Omental fat pad (tissue), 4 donors: ENCODE data around the gene FBXL15. TPM values are rescaled to one million over a fixed set of nuclear protein-coding genes. Genes with fewer than 3 reads are reported as not detected.

ENCODE experiments used
- ATAC-seq: fragments of 150-250 bp; one replicate; pipeline ENCODE4 v1.9.1; 2016; ENCODE audit warnings: mild to moderate bottlenecking, moderate library complexity; ENCODE audit not compliant: low FRiP score
- DNase-seq: peaks from one replicate; pipeline ENCODE4 v3.0.0-alpha.2; 2019; ENCODE audit warnings: low spot score
- CTCF ChIP-seq, 3 donors: fragments of 450-650 bp; IDR thresholded peaks; one replicate each; pipeline ENCODE4 v1.5.1; 2016 to 2017; ENCODE audit warnings: antibody characterized with exemption in 3 of 3, mild to moderate bottlenecking in 3 of 3, moderate library complexity in 2 of 3
- total RNA-seq, 4 donors: library from RNA; depleted of rRNA; stranded (reverse); fragments of >200 nt; gene quantifications; one replicate each; pipeline ENCODE4 v1.1.0, GENCODE V29; 2016

FBXL15 gene
- total RNA-seq, 4 donors from 2014 or later = 11.7 to 16.8 (median 15.0) TPM

- ATAC-seq = no peak
- no peak for TF ChIP-seq CTCF (IDR thresholded peaks at IDR 0.05)
- no peak for DNase-seq
These were observed 13.8 kb upstream of the FBXL15 start for GRCh38 chr10:102406815-102407214.

- DNase-seq (no peak), ATAC-seq (no peak)
- TF ChIP-seq CTCF (IDR thresholded peaks at IDR 0.05) = no peak
These were observed 13.1 kb upstream of the FBXL15 start for GRCh38 chr10:102407425-102408130.

- TF ChIP-seq CTCF (IDR thresholded peaks at IDR 0.05) = no peak
- DNase-seq (no peak), ATAC-seq (no peak)
These were observed 12.4 kb upstream of the FBXL15 start for GRCh38 chr10:102408131-102408727.

- no peak for TF ChIP-seq CTCF (IDR thresholded peaks at IDR 0.05)
- DNase-seq (no peak), ATAC-seq (peak; percentile 73)
These were observed 11.7 kb upstream of the FBXL15 start for GRCh38 chr10:102408728-102409603.

- ATAC-seq (no peak), DNase-seq (no peak)
These were observed 10.8 kb upstream of the FBXL15 start for GRCh38 chr10:102409604-102410428.

More at GRCh38 chr10:102409604-102410428, 10.8 kb upstream of the FBXL15 start:
- TF ChIP-seq CTCF (IDR thresholded peaks at IDR 0.05) = no peak
